GM13976 (cell line): ENCODE measurements around the gene MYBPH.

Experiments
- DNase-seq: peaks from one replicate; pipeline ENCODE4 v3.0.0; 2012; ENCODE audit warnings: low spot score
- in situ Hi-C: fragments of 300-500 bp; cut with MboI; formaldehyde crosslinking; loops from one replicate; pipeline ENCODE4 v1.12.0; 2022; ENCODE audit warnings: low sequenced_read_pairs, mixed read lengths, inconsistent platforms; ENCODE audit not compliant: unreplicated experiment
- TF ChIP-seq, protein P1 (sequence below): IDR thresholded peaks from 2 replicates; pipeline ENCODE4 v1.5.1; 2012; ENCODE audit warnings: borderline replicate concordance, mild to moderate bottlenecking; ENCODE audit not compliant: insufficient read depth; ENCODE audit errors: extremely low read depth, missing control alignments, control extremely low read depth

The MYBPH gene

DNA sequence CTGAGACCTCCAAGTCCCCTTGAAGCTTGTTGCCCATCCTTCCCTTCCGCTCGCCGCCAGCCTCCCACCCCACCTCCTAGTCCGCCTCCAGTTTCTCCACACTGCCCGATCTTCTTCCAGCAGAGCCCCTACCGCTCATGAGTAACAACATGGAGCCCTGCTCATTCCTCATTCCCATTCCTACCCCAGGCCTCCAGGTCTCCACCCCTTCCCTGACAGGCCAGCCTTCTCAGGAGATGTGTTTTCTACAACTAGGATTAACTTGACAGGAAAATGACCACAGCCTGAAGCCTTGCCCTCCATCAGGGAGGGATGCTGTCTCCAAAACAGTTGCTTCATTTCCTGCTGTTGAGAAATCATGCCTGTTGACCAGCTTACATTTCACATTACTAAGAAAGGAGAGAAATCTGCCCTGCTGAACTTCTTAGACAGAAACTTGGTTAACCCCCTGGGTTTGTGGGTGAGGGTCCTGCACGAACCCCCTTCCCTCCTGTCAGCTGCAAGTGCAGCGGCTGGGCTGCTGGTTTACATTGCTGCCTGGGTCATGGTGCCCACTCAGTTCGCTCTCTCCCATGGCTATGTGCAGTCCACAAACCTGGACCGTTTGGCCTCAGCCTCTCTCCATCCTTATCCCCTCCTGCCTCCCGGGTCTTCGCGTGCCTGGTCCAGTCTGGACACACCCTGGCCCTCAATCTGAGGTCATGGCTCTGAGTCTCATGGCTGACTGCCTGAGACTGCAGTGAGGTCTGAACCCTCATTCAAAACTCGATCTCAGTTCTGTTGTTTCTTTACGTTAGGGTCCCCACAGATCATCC is 27.0 kb upstream of the MYBPH start:
- no peak for DNase-seq
- TF ChIP-seq, protein P1, sequence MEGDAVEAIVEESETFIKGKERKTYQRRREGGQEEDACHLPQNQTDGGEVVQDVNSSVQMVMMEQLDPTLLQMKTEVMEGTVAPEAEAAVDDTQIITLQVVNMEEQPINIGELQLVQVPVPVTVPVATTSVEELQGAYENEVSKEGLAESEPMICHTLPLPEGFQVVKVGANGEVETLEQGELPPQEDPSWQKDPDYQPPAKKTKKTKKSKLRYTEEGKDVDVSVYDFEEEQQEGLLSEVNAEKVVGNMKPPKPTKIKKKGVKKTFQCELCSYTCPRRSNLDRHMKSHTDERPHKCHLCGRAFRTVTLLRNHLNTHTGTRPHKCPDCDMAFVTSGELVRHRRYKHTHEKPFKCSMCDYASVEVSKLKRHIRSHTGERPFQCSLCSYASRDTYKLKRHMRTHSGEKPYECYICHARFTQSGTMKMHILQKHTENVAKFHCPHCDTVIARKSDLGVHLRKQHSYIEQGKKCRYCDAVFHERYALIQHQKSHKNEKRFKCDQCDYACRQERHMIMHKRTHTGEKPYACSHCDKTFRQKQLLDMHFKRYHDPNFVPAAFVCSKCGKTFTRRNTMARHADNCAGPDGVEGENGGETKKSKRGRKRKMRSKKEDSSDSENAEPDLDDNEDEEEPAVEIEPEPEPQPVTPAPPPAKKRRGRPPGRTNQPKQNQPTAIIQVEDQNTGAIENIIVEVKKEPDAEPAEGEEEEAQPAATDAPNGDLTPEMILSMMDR: no peak
- in situ Hi-C loops: no loop called here

DNA sequence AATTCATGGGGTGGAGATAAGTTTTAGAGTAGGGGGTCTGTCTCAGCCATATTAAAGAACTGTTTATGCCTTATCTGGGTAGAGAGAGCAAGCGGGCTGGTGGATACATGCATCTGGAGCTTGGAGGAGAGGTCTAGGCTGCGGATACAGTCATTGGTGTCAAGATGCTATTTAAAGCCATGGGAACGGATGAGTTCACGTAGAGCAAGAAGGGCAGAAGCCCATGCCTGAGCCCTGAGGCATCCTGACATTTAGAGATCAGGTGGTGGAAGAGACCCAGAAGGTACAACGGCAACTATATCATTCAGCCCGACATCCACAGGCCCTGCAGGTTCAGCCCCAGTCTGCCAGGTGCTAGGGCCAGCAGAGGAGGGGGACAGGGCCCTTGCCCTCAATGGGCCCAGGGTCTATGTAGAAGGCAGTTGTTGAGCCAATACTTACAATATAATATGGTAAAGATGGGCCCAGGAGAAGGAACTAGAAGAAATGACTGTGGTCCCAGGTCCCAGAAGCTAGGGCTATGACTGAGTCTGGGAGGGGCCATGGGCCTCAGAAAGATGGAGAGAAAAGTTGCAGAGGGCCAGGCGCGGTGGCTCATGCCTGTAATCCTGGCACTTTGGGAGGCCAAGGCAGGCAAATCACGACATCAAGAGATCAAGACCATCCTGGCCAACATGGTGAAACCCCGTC is 26.0 kb upstream of the MYBPH start:
- in situ Hi-C loops: no loop called here
- TF ChIP-seq, protein P1: no peak
- no peak for DNase-seq

DNA sequence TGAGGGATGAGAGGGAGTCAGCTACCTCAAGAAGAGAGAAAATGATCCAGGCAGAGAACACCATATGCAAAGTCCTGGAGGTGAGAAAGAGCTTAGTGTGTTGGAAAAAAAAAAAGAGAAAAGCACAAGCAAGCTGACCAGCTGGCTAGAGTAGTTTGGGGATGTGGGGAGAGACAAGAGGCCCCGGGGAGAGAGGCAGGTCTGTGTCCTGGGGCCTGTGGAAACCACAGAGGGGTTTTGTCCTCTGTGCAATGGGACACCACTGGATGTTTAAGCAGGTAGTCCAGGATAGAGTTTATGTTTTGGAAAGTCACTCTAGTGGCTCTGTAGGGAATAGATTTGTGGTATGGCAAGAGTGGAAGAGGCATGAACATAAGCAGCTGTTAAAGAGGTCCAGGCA is 25.3 kb upstream of the MYBPH start:
- TF ChIP-seq, protein P1: no peak

DNA sequence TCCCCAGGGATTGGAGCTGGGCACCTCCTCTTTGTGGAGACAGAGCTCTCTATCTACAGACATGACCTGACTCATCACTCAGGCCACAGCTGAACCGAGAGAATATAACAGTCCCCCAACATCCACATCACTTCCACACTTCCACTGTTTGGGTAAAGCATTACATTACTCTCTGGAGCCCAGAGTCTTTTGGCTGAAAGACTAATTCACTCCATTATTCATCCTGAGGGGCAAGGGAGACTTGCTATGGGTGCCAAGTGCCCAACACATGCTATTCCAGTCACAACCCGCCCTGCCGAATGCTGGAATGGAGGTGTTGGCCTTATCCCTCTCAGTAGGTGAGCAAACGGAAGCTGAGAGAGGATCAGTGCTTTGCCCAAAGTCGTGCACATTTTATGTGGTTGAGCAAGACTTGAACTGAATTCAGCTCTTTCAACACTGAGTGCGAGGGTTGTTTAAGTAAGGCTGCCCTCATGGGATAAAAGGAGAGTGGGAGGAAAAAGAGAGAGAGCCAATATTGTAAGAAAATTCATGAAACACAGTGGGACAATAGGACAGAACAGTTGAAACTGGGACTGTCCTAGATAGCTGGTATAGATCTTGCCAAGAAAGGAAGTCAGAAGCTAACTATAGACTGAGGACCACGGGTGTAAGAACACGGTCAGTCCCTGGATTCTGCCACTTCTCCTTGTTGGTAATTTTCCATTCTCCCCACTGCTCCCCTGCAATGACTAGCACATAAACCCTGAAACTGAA is 24.4 kb upstream of the MYBPH start:
- TF ChIP-seq, protein P1: no peak
- DNase-seq: no peak
- in situ Hi-C loops: no loop called here

More for the DNA sequence above, 25.3 kb upstream of the MYBPH start:
- in situ Hi-C loops: no loop called here
- DNase-seq: no peak

DNA sequence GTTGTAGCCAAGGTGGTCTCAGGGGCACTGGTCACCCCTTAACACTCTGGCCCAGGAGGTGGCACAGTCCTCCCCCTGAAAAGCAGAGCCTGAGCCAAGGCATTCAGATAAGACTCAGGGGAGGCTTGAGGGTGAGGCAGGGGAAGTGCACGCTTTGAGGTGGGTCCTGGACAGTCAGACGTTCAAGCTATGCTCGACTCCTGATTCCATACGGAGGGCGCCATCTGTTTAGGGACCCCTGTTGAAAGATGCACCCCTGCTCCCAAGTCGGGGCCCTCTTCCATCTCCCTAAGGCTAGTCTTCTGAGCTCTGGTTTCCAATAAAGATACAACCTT is 23.8 kb upstream of the MYBPH start:
- TF ChIP-seq, protein P1: no peak
- in situ Hi-C loops: no loop called here
- no peak for DNase-seq

DNA sequence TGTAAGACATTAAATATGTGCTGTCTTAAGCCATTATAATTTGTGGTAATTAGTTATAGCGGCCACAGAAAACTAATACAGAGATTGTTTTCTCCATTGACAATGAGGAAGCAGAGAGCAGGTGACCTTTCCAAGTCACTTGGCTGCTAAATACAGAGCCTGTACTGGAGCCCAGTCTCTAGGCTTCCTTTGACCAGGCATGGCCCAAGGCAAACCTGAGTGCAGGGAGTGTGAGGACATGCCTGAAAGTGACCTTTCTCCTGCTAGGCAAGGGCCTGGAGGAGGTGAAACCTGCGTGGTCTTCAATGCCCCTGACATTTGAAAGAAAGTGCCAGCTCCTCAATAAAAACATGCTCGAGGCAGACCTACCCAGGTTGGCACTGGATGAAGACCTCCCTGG is 23.4 kb upstream of the MYBPH start:
- TF ChIP-seq, protein P1: no peak
- no peak for DNase-seq
- in situ Hi-C loops: no loop called here
